ENCODE measurements around the gene VOPP1.
"Not testable (repeated sequence)": the region's sequence is repeated elsewhere in the genome, so short reads cannot be mapped to it uniquely, and the experiment has no call there.

The VOPP1 gene

GRCh38 chr7:55531536-55531935 lies 40.8 kb downstream of the VOPP1 start:
- DNase-seq = no peak

GRCh38 chr7:55527307-55527706 lies 45.0 kb downstream of the VOPP1 start:
- DNase-seq = no peak

- DNase-seq = no peak
These were observed 45.5 kb downstream of the VOPP1 start for GRCh38 chr7:55526770-55527169.

- no peak for DNase-seq
These were observed 46.0 kb downstream of the VOPP1 start for GRCh38 chr7:55526329-55526728.

- no peak for DNase-seq
These were observed 47.6 kb downstream of the VOPP1 start for GRCh38 chr7:55524558-55525310.

GRCh38 chr7:55523366-55523765 lies 48.9 kb downstream of the VOPP1 start:
- no peak for DNase-seq

- no peak for DNase-seq
These were observed 50.1 kb downstream of the VOPP1 start for GRCh38 chr7:55521917-55522902.

GRCh38 chr7:55521512-55521911 lies 50.8 kb downstream of the VOPP1 start:
- no peak for DNase-seq

- DNase-seq = no peak
These were observed 51.7 kb downstream of the VOPP1 start for GRCh38 chr7:55520426-55521140.

GRCh38 chr7:55518836-55519235 lies 53.5 kb downstream of the VOPP1 start:
- no peak for DNase-seq

GRCh38 chr7:55517936-55518689 lies 54.2 kb downstream of the VOPP1 start:
- no peak for DNase-seq

- peak; percentile 79 for DNase-seq
These were observed 55.1 kb downstream of the VOPP1 start for GRCh38 chr7:55517191-55517633.

GRCh38 chr7:55516409-55516808 lies 55.9 kb downstream of the VOPP1 start:
- DNase-seq = peak; percentile 31

- DNase-seq = peak; percentile 24
These were observed 56.6 kb downstream of the VOPP1 start for GRCh38 chr7:55515569-55516279.

- DNase-seq = no peak
These were observed 57.6 kb downstream of the VOPP1 start for GRCh38 chr7:55514546-55515265.

- DNase-seq = no peak
These were observed 58.4 kb downstream of the VOPP1 start for GRCh38 chr7:55513868-55514267.

- no peak for DNase-seq
These were observed 59.6 kb downstream of the VOPP1 start for GRCh38 chr7:55512635-55513191.

- DNase-seq = no peak
These were observed 61.7 kb downstream of the VOPP1 start for GRCh38 chr7:55510621-55511020.

GRCh38 chr7:55510206-55510605 lies 62.1 kb downstream of the VOPP1 start:
- DNase-seq = not testable (repeated sequence)

GRCh38 chr7:55509322-55509721 lies 63.0 kb downstream of the VOPP1 start:
- no peak for DNase-seq
